Measurements from ENCODE around the gene NMT2.

NMT2 gene

DNA sequence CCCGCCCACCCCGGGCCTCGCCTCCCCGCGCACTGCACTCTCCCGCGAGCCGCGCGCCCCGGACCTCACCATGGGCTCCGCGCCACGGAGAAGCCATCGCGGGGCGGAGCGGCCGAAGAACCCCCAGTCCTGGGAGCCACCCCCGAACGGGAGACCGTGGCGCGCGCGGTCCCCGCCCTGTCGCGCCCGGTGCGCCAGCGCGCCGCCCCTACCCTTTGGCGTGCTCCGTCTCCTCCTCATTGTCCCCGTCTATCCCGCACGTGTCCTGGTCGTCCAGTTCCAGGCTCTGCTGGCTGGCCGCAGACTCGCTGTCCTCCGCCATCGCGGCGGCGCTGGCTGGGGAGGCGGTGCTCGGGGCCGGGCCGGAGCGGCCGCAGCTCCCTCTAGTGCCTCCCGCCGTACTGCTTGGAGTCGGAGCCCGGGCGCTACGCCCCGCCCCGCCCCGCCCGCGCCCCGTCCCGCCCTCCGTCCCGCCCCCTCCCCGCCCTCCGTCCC, at the start of gene NMT2:
Gene NMT2, minus strand, starts transcription at position 403 of the 495 bp plus-strand sequence. Its CDS starts 81 bp downstream, at position 322.
- H3K4me3 ChIP-seq (ENCODE audit: low read depth, low read length), result peak within 1 kb of the TSS; percentile 63
- peak; percentile 43 for TF ChIP-seq CTCF (IDR thresholded peaks at IDR 0.05; ENCODE audit: borderline replicate concordance, insufficient read depth, low read depth, low read length)

- TF ChIP-seq CTCF (IDR thresholded peaks at IDR 0.05; ENCODE audit: borderline replicate concordance, insufficient read depth, low read depth, low read length), result no peak
- no peak overlapping the region for H3K4me3 ChIP-seq (ENCODE audit: low read depth, low read length)
Observed at GRCh38 chr10:15216700-15217099, 48.2 kb upstream of the NMT2 start.

DNA sequence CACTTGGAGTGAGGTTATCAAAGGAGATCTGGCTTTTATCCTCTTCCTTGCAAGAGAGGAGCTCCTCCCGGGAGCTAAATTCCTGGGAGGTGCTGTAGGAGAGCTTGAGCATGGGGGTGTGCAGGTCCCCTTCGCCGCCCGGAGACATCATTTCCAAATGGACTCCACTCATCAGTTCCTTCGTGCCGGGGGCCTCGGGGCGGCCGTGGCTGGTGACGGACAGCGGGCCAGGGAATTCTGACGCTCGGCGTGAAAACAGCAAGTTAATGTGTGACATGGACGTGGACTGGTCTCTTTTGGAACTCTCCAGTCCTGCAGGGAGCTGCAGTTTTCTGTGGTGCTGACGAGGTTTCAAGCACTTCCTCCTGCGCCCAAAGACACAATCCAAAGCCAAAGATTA, 45.7 kb upstream of the NMT2 start:
- TF ChIP-seq CTCF (IDR thresholded peaks at IDR 0.05; ENCODE audit: borderline replicate concordance, insufficient read depth, low read depth, low read length), result no peak
- H3K4me3 ChIP-seq (ENCODE audit: low read depth, low read length), result no peak overlapping the region

- H3K4me3 ChIP-seq (ENCODE audit: low read depth, low read length), result no peak overlapping the region
- TF ChIP-seq CTCF (IDR thresholded peaks at IDR 0.05; ENCODE audit: borderline replicate concordance, insufficient read depth, low read depth, low read length), result no peak
Observed at GRCh38 chr10:15213461-15213861, 45.0 kb upstream of the NMT2 start.

DNA sequence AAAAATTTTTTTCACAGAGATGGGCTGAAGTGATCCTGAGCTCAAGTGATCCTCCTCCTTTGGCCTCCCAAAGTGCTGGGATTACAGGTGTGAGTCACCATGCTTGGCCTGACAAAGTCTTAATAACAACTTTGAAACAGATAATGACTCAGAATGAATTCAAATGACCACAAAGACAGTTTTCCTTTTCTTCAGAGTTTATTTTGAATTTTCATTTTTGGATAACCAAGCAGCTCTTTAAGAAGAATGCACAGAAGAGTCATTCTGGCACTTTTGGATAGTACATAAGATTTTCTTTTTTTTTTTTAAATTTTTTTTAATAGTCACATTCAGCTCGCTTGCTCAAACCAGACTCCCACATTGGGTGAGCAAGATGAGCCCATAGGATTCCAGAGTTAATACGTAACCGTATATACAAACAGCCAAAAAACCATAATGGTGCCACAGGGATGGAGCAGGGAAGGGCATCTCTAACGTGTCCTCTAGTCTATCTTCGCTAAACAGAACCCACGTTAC, 43.0 kb upstream of the NMT2 start:
- H3K4me3 ChIP-seq (ENCODE audit: low read depth, low read length), result no peak overlapping the region
- TF ChIP-seq CTCF (IDR thresholded peaks at IDR 0.05; ENCODE audit: borderline replicate concordance, insufficient read depth, low read depth, low read length), result no peak

DNA sequence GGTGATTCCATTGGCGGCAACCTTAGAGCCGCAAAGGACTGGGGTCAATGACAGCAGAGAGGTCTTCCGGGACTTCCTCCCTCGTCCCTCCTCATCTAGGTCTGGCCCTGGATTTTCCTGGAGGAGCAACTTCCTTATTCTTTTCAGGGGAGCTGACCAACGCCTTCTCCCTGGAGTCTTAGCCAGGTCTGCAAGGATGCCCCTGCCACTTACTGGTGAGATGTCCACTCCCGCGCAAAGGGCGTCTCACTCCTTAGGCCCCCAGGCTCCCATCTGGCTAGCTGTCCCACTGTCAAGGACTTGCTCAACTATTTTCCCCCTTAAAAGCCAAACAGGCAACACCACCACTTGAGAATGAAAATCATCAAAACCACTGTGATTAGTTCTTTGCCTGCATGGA, 42.0 kb upstream of the NMT2 start:
- H3K4me3 ChIP-seq (ENCODE audit: low read depth, low read length), result no peak overlapping the region
- TF ChIP-seq CTCF (IDR thresholded peaks at IDR 0.05; ENCODE audit: borderline replicate concordance, insufficient read depth, low read depth, low read length), result no peak

GRCh38 chr10:15209827-15210509, 41.5 kb upstream of the NMT2 start:
- TF ChIP-seq CTCF (IDR thresholded peaks at IDR 0.05; ENCODE audit: borderline replicate concordance, insufficient read depth, low read depth, low read length), result peak; percentile 87
- H3K4me3 ChIP-seq (ENCODE audit: low read depth, low read length), result no peak overlapping the region

All from GM12875 (cell line).